MM.1S (cell line): ENCODE measurements around the gene PAQR5.

Experiments
- EZH2 ChIP-seq: fragments of 300-600 bp; sonication (generic); optimal IDR thresholded peaks from 2 replicates; pipeline ENCODE3; 2017; ENCODE audit warnings: low read depth, mild to moderate bottlenecking, antibody characterized with exemption, low read length, mixed read lengths
- TF ChIP-seq, protein P1 (sequence below): fragments of 300-600 bp; sonication (generic); IDR thresholded peaks from 2 replicates; pipeline ENCODE4 v1.5.1; 2016; ENCODE audit warnings: antibody characterized with exemption, low read length, mixed read lengths

- TF ChIP-seq, protein P1, sequence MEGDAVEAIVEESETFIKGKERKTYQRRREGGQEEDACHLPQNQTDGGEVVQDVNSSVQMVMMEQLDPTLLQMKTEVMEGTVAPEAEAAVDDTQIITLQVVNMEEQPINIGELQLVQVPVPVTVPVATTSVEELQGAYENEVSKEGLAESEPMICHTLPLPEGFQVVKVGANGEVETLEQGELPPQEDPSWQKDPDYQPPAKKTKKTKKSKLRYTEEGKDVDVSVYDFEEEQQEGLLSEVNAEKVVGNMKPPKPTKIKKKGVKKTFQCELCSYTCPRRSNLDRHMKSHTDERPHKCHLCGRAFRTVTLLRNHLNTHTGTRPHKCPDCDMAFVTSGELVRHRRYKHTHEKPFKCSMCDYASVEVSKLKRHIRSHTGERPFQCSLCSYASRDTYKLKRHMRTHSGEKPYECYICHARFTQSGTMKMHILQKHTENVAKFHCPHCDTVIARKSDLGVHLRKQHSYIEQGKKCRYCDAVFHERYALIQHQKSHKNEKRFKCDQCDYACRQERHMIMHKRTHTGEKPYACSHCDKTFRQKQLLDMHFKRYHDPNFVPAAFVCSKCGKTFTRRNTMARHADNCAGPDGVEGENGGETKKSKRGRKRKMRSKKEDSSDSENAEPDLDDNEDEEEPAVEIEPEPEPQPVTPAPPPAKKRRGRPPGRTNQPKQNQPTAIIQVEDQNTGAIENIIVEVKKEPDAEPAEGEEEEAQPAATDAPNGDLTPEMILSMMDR = no peak
- TF ChIP-seq EZH2 = no peak
These were observed 140.9 kb downstream of the PAQR5 start for GRCh38 chr15:69439623-69440022.
